Effector CD4-positive, alpha-beta T cell (primary cell): ENCODE data around the gene CLEC9A. TPM values are rescaled to one million over a fixed set of nuclear protein-coding genes. Genes with fewer than 3 reads are reported as not detected.
"Not testable (repeated sequence)": the region's sequence is repeated elsewhere in the genome, so short reads cannot be mapped to it uniquely, and the experiment has no call there.

Experiments used
- DNase-seq: peaks from one replicate; pipeline ENCODE4 v3.0.0-alpha.2; 2020
- total RNA-seq: gene quantifications from one replicate; lab custom pipeline; 2026; lab: John Stamatoyannopoulos, UW

CLEC9A gene
- not detected for total RNA-seq

DNA sequence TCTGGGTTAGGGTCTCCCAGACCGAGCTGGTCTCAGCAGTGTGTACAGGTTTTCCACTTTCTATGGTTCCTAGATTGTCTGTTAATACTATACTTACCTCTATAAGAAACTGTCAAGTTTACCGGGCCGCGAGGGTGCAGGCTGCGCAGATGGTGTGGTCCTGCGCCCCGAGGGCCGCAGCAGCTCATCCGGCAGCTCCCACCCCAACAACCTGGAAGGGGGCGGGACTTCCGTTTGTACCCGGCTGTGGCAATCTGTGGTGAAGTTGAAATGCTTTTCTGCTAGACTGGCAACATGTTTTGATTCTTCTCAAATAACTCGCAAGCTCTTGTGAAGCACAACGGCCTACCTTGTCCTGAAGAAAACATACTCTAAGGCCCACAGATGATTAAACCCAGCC lies at the start of gene CLEC9A:
Gene CLEC9A, plus strand, starts transcription at position 237 of the 400 bp plus-strand sequence. CDS start 22,006 bp downstream, outside the sequence.
- no peak for DNase-seq

DNA sequence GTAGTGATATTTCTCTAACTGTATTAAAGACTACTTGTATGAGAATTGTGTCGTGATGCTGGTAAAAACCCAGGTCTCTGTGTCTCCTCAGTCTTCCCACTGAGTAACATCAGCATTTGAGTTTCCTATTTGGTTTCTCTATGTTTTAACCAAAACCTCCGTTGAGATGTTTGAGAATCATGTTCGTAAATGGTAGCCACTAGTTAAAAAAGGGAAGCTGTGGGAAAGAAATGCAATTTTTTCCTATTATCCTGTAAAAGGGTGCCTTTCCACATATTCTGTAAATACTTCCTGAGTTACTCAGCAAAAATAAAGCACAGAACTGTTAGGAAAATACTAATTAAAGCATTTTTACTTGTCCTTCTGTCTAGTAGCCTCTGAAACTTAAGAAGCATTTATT lies 38.6 kb upstream of the CLEC9A start:
- no peak for DNase-seq

DNA sequence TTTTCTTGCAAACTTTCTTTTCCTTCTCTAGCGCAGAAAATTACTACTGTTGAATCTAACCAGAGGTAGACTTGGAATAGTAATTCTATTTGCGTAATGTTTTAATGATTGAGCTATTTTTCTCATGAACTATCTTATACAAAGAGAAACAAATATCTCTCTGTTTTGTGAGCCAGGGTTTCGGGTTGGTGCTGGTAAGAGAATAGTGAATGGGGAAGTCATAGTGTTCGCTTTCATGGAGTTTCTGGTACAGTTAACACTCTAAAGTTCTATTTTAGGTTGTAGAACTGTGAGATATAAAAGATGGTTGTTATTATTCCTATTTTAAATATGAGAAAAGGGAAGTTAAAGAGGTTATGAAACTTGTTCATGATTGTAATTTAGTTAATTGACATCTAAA lies 38.2 kb upstream of the CLEC9A start:
- DNase-seq = no peak

DNA sequence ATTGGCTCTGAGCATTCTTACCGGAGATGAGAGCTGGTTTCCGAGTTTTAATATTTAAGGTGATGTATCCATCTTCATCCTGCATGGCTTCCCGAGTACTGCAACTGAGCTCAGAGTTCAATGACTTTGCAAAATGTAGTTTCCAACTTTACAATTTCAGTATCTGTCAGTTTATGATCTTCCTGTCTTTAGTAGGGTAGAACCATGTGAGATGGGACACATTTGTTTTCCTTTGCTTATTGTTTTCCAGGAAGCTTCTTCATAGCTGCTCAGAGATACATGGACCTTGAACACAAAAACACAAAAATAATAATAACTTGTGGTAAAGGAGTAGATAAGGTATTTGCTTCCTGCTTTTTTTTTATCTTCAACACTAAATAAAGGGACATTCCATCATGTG lies 31.5 kb upstream of the CLEC9A start, which contains the start of gene CLEC1B:
Gene CLEC1B, minus strand, starts transcription at position 106 of the 400 bp plus-strand sequence. Its CDS starts 21 bp downstream, at position 85.
- DNase-seq = no peak

DNA sequence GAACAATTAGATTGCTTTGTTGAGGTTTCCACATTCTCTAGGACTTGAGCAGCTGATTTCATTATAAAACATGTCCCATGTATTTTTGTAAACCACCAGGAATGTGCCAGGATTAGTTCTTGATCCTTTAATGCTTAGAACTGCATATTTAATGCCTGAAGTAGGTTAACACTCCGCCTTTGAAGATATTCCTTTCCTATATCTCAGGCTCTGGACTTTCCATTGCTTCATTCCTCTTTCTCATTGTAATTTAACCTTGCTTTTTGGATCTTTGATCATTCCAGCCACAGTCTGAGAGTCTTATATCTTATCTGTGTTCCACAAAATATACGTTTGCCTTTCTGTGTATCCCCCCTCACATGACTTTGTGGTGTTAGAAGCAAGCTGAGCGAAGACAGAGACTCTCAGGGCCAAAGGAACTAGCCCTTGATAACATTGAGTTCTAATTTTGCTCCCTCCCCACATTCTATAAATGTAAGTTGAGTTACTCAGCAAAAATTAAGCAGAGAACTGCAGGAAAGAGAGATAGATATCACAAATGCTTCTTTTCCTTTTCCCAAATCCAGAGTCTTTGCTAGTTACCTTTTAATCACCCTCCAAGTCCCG lies 29.2 kb upstream of the CLEC9A start:
- no peak for DNase-seq

DNA sequence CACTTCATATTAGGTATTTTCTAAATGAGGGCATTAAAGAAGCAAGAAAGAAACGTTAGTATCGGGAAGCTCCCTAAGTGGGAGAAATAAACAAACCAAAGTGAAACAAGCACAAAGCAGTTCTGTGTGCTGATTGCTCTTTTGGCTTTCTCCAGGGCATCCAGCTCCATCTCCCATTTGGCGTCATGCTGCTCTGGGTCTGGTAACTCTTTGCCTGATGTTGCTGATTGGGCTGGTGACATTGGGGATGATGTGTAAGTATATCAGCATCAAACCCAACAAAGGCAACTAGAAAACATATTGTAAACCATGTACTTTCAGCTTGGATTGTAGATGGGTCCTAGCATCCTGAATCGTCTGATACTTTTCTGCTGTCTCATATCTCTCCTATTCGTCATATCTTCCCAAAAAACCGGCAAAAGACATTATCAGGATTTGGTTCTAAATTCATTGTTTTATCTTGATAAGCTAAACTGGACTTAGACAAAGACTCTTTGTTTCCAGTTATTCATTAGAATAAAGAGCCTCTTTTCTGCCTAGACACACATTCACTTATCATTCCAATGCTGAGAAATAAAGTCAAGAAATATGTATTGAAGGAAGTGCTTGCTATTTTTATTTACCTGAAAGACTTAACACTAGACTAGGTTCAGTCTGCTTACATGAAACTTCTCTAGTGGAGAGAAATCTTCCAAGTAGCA lies 17.7 kb upstream of the CLEC9A start:
- no peak for DNase-seq

DNA sequence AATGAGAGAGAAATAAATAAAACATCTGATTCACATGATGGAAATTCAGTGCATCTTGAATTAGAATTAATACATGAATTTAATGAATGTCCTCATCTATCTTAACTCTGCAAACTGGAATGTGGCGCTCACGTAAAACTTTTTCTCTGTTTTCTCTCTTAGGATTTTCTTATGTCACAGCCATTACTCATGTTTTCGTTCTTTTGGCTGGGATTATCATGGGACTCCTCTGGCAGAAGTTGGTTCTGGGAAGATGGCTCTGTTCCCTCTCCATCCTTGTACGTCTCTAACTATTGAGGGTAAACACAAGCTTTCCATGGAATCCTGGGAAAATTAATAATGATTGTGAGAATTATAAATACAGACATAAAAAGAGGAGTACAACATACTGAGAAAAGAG lies 15.0 kb upstream of the CLEC9A start:
- no peak for DNase-seq

DNA sequence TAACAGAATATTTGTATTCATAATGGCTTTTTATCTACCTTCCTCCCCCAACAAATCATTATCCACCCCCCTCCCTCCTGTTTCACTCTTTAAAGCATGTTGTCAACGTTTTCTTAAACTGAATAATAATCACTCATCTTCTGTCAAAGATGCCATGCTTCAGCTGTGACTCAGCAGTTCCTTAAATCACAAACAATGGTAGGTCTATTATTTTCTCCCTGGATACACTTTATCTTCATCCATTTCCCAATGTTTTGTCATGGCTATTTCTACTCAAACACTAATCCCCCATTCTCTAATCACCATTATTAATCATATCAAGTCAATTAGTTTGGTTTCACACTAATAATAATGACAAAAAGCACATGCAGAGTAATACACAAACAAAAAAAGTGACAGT lies 13.6 kb upstream of the CLEC9A start:
- DNase-seq = no peak

DNA sequence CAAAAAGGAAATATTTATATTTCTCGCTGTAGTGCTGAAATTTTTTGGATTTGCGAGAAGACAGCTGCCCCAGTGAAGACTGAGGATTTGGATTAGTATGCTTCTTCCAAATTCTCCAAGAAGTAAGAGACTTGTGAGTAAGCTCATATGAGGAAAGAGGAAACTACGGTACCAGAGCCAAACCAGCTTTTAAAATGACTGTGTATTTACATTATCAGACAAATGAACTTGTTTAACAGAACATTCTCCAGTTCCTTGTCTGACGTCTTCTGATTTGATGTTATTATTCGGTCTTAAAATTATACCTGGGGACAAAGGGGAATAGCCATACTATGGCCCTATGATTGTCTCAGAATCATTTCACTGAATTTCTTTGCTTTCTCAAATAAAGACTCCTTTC lies 12.1 kb upstream of the CLEC9A start:
- DNase-seq = no peak

DNA sequence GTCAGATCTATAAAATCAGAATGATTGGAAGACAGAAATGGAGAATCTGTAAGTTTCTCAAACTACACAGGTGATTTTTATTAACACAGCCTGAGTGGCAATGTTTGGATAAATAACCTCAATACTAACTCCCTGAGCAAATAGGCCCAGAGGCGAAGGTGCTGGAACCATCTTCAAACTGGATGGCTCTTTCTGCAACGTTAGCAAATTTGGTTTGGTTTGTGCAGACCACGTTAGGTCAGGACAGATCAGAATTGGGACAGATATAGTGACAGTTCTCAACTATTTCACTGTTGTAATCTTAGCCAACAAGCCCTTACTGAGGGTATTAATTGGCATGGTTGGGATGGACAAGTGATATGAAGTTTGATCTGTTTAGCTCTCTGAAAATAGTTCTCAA lies 9.1 kb upstream of the CLEC9A start:
- DNase-seq = no peak

DNA sequence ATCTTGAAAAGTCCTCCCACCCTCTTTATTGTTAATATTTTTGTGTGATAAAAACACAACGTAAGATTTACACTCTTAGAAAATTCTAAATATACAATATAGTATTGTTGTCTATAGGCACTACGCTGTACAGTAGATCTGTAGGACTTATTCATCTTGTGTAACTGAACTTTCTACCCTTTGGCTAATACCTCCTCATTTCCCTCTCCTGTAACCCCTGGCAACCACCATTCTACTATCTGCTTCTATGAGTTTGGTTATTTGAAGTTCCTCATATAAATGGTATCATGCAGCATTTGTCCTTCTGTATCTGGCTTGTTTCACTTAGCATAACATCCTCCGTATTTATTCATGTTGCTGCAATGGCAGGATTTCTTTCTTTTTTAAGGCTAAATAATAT lies 5.2 kb upstream of the CLEC9A start:
- DNase-seq = no peak

DNA sequence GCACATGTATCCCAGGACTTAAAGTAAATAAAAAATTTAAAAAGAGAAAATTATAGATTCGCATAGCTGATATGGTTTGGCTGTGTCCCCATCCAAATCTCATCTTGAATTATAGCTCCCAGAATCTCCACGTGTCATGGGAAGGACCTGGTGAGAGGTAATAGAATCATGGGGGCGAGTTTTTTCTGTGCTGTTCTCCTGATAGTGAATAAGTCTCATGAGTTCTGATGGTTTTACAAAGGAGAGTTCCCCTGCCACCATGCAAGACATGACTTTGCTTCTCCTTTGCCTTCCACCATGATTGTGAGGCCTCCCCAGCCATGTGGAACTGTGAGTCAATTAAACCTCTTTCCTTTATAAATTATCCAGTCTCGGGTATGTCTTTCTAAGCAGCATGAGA lies 3.8 kb upstream of the CLEC9A start:
- not testable (repeated sequence) for DNase-seq

DNA sequence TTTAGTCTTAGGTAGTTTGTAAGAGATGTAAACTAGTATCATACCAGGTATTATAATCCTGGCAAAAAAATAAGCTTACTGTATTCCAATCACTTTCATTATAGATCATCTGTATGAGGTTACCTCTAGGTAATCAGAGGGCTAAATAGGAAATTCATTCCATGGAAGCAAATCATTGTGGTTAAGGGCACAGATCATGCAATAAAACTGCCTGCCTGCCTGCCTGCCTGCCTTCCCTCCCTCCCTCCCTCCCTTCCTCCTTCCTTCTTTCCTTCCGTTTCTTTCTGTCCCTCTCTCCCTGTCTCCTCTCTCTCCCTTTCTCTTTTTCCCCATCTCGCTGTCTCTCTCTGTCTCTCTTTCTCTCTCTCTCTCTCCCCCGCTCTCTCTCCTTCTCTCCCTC lies 3.2 kb upstream of the CLEC9A start:
- DNase-seq = no peak

DNA sequence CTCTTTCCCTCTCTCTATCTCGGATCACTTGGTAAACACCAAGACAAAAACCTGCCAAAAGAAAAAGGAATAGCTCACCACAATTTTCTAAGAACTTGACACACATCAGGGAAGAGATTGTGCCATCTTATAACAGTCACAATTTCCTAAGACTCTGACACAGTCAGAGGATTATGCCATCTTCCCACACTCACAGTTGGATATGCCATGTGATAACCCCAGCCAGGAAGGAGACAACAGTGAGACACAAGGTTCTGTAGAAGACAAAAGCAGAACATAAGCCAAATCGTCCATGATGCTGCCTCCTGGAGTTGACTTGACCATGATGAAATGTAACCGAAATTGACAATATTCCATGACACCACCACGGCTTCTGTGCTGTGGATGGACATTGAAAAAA lies 2.8 kb upstream of the CLEC9A start:
- no peak for DNase-seq

DNA sequence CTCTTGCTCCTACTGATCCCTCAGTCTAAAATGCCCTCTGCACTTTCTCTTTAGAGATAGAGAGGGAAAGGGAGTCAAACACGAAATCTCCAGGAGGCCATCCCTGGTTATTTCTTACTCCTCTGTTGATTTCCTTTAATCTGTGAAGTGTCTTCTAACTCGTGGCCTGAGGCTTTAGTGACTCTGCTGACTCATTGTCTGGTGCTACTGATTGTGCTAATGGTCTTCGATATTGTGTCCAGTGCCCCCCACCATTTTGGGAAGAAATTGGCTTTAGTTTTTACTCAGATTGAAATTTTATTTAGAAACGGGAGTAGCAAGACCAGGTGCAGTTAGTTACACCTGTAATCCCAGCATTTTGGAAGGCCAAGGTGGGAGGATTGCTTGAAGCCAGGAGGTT lies 839 bp downstream of the CLEC9A start:
- DNase-seq = no peak

DNA sequence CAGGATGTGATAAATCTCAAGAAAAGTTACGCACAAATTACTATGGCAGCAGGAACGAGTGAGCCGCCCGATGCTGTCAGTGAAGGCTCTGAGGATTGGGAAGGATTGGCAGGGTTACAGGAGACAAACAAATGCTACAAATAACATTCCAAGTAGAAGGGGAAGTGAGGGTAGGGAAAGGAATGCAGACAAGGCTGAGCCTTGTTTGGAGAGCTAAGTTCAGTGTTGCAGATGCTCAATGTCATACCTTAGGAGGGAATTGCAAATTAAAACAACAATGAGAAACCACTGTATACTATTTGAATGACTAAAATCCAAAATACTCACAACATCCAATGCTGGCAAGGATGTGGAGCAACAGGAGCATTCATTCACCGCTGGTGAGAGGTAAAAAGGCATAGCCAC lies 1.3 kb downstream of the CLEC9A start:
- DNase-seq = no peak

DNA sequence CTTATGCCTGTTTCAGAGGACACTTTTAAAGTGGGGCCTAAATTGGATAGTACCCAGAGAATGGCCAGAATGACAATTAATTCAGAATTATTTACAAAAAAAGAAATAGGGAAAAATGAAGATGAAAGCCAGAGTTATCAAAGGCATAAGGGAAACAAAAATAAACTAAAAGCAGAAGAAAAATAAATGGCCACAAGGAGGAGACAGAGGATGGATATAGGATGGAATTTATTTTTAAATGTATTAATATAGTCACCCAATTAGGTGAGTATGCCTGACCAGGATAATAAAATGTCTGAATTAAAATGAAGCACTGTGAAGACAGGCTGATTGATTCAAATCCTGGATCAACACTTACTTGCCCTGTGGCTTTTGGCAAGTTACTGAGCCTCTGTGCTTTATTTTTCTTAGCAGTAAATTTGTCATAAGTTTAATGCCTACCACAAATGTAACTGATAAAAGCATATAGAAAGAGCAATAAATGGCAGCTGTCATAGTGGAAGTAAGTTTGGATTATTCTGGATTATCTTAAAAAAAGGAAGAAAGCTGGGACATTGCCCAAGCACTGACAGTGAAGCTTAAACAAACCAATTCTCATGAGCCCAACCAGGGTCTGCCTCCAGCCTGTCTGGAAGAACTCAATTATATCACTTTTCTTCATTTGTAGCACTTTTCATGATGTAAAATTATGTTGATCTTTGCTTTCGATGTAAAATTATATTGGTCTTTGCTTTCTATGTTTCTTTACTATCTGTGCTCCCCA lies 3.5 kb downstream of the CLEC9A start:
- DNase-seq = no peak

DNA sequence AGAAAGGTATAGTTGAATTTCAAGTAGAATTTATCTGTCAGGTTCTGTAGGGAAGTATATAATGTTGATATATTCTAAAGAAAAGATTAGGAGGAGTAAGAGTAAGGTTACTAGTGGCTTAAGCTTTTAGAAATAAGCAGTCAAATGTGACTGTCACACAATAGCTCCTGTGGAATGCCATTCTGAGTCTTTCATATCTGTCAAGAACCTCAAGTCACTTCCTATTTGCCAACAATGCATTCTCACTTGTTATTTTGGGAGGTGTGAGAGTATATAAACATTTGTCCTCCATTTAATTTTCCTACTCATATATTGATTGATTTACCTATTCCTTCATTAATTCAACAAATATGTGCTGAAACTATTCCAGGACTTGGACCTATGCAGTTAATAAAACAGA lies 11.7 kb downstream of the CLEC9A start:
- no peak for DNase-seq

DNA sequence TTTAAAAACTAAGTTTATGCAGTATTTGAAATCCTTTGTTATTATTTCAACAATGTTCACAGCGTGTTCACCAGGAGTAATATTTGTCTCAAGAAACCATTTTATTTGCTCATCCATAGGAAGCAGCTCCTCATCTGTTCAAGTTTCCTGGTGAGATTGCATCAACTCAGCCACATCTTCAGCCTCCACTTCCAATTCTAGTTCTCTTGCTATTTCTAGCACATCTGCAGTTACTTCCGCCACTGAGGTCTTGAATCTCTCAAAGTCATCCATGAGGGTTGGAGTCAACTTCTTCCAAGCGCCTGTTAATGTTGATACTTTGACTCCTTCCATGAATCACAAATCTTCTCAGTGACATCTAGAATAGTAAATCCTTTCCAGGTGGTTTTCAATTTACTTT lies 18.0 kb downstream of the CLEC9A start:
- no peak for DNase-seq

DNA sequence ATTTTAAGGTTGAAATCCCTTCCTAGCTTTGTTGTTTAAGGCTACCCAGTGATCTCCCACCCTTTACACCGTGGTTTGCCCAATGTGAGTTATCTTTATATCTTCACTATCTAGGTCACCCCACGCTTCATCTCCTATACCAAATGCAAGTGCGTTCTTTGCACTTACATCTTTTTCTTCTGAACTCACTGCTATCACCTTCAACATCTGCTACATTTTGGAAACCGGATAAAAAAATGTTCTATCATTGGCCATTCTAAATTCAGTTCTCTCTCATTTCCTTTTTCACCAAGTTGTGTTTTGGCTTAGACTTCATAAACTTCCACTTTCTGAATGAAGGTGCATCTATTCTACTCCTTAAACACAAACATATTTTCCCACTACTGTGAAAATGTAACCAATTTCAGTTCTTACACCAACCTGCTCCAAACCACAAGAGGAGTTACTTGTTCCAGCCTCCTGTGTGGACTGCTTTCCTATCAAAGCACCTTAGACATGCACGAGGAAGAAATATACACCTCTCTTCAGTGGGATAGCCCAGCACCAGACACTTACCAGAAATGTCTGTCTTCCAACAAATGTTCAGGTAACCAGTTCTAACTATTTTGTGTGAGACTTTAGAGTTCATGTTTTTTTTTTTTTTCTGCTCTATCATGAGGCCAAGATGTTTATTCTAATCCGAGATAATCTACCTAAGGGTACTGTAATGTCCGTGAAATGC lies 21.9 kb downstream of the CLEC9A start:
- DNase-seq = no peak

DNA sequence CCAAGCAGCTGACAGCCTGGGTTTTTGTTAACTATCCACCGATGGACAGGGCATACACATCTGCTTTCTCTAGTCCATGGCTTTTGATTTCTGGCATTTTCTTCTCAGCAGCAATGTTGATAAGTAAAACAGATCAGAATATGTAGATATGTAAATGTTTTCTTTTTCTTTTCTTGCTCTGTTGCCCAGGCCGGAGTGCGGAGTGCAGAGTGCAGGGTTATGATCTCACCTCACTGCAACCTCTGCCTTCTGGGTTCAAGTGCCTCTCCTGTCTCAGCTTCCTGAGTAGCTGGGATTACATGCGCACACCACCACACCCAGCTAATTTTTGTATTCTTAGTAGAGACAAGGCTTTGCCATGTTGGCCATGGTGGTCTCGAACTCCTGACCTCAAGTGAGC lies 27.9 kb downstream of the CLEC9A start:
- no peak for DNase-seq

DNA sequence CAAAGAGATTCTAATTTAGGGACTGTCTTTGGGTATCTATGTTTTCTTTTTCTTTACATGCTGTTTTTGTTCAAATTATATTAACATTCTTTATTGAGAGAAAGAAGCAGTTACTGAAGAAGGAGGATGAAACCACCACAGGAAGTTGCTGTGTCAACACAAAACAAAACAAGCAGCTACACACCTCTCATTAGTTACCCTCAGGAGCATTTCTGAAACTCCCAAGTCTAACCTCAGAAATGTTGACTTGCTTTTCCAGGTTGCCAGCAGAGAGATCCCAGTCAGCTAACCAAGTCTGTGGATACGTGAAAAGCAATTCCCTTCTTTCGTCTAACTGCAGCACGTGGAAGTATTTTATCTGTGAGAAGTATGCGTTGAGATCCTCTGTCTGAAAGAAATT lies 34.8 kb downstream of the CLEC9A start:
- no peak for DNase-seq

DNA sequence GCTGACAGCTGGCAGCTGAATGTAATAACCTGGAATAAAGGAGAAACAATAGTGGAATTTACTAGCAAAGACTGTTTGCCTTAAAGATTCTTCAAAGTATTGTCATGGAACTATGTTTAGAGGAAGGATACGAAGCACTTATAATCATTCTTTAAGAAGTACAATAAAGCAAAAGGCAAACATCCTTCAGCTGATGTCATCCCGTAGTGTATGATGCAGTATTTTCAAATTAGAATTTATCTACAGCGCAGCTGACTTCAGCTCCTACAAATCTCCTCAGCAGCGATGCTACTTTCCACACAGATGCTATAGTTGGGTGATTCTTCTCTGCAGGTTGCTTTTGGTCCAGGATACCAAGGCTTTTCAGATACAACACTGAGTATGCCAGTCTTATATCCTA lies 36.8 kb downstream of the CLEC9A start:
- DNase-seq = no peak
